Measurements from ENCODE around the gene C1QTNF8. TPM values are rescaled to one million over a fixed set of nuclear protein-coding genes. Genes with fewer than 3 reads are reported as not detected.
A peak's percentile ranks its signal among the peaks of the same experiment; 100 is the strongest.

C1QTNF8 gene
- total RNA-seq, 1 donor from 2014 or later, result not detected

- Mint-ChIP-seq H3K9me3 (ENCODE audit: unreplicated experiment) (peaks cover 9% of the 10 kb centered on the region), H3K27me3 (ENCODE audit: low read depth, unreplicated experiment) (peaks cover 35% of the 10 kb centered on the region), H3K36me3 (ENCODE audit: low read depth, unreplicated experiment) (peaks cover 4% of the 10 kb centered on the region), H3K4me3 (ENCODE audit: unreplicated experiment) (no peak overlapping the region), H3K4me1 (ENCODE audit: low read depth, unreplicated experiment) (no peaks in the 10 kb centered on the region), H3K27ac (ENCODE audit: unreplicated experiment) (no peak overlapping the region)
- H3K36me3 ChIP-seq (ENCODE audit: insufficient read depth, low read length), result no peaks in the 10 kb centered on the region
- no peak overlapping the region for H2AFZ ChIP-seq (ENCODE audit: low read depth, low read length)
- peaks cover 8% of the 10 kb centered on the region for H3K27me3 ChIP-seq (ENCODE audit: insufficient read depth, low read length)
- no peaks in the 10 kb centered on the region for H3K4me1 ChIP-seq (ENCODE audit: insufficient read depth, low read length)
- FAIRE-seq (no peak), DNase-seq (ENCODE audit: low read depth) (no peak)
- no peaks in the 10 kb centered on the region for H4K20me1 ChIP-seq (ENCODE audit: insufficient read depth, low read length)
- no peaks in the 10 kb centered on the region for H3K79me2 ChIP-seq (ENCODE audit: insufficient read depth, low read length)
- no peak overlapping the region for H3K4me3 ChIP-seq (ENCODE audit: insufficient read depth, low read depth, low read length)
- H3K9ac ChIP-seq (ENCODE audit: low read length), result no peak overlapping the region
- H3K9me3 ChIP-seq (ENCODE audit: insufficient read depth, low read depth, low read length), result peaks cover 3% of the 10 kb centered on the region
- H3K27ac ChIP-seq (ENCODE audit: low read depth, low read length), result no peak overlapping the region
- TF ChIP-seq, protein P1, sequence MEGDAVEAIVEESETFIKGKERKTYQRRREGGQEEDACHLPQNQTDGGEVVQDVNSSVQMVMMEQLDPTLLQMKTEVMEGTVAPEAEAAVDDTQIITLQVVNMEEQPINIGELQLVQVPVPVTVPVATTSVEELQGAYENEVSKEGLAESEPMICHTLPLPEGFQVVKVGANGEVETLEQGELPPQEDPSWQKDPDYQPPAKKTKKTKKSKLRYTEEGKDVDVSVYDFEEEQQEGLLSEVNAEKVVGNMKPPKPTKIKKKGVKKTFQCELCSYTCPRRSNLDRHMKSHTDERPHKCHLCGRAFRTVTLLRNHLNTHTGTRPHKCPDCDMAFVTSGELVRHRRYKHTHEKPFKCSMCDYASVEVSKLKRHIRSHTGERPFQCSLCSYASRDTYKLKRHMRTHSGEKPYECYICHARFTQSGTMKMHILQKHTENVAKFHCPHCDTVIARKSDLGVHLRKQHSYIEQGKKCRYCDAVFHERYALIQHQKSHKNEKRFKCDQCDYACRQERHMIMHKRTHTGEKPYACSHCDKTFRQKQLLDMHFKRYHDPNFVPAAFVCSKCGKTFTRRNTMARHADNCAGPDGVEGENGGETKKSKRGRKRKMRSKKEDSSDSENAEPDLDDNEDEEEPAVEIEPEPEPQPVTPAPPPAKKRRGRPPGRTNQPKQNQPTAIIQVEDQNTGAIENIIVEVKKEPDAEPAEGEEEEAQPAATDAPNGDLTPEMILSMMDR (IDR thresholded peaks at IDR 0.05; ENCODE audit: insufficient read depth, low read depth, low read length), result no peak
- no peak for TF ChIP-seq EZH2 (IDR thresholded peaks at IDR 0.05; ENCODE audit: insufficient read depth, low read length)
- no peak overlapping the region for H3K4me2 ChIP-seq (ENCODE audit: low read length)
These were observed 48.7 kb upstream of the C1QTNF8 start for GRCh38 chr16:1144476-1145382.

- Histone ChIP-seq H2AFZ (ENCODE audit: low read depth, low read length) (no peak overlapping the region), H3K27ac (ENCODE audit: low read depth, low read length) (no peak overlapping the region), H3K9me3 (ENCODE audit: insufficient read depth, low read depth, low read length) (peaks cover 3% of the 10 kb centered on the region), H3K36me3 (ENCODE audit: insufficient read depth, low read length) (no peaks in the 10 kb centered on the region), H3K9ac (ENCODE audit: low read length) (no peak overlapping the region), H3K27me3 (ENCODE audit: insufficient read depth, low read length) (peaks cover 8% of the 10 kb centered on the region), H3K4me3 (ENCODE audit: insufficient read depth, low read depth, low read length) (no peak overlapping the region), H4K20me1 (ENCODE audit: insufficient read depth, low read length) (no peaks in the 10 kb centered on the region), H3K4me1 (ENCODE audit: insufficient read depth, low read length) (no peaks in the 10 kb centered on the region), H3K4me2 (ENCODE audit: low read length) (no peak overlapping the region), H3K79me2 (ENCODE audit: insufficient read depth, low read length) (no peaks in the 10 kb centered on the region)
- FAIRE-seq, result no peak
- Mint-ChIP-seq H3K4me3 (ENCODE audit: unreplicated experiment) (peak overlapping the region; percentile 27), H3K36me3 (ENCODE audit: low read depth, unreplicated experiment) (peaks cover 2% of the 10 kb centered on the region), H3K27ac (ENCODE audit: unreplicated experiment) (no peak overlapping the region), H3K9me3 (ENCODE audit: unreplicated experiment) (peaks cover 9% of the 10 kb centered on the region), H3K4me1 (ENCODE audit: low read depth, unreplicated experiment) (no peaks in the 10 kb centered on the region), H3K27me3 (ENCODE audit: low read depth, unreplicated experiment) (peaks cover 33% of the 10 kb centered on the region)
- TF ChIP-seq, protein P1 (IDR thresholded peaks at IDR 0.05; ENCODE audit: insufficient read depth, low read depth, low read length), result no peak
- no peak for TF ChIP-seq EZH2 (IDR thresholded peaks at IDR 0.05; ENCODE audit: insufficient read depth, low read length)
- DNase-seq (ENCODE audit: low read depth), result no peak
These were observed 47.9 kb upstream of the C1QTNF8 start for GRCh38 chr16:1143761-1144450.

All from astrocyte (in vitro differentiated cells and primary cell).